ENCODE results near the gene NUDCD3.

Gene NUDCD3

GRCh38 chr7:44372560-44373417, 117.7 kb downstream of the NUDCD3 start:
- intact Hi-C loops (cut with DNase I; ENCODE audit: low total_unique reads) = no loop called here
- no peak for DNase-seq

DNA sequence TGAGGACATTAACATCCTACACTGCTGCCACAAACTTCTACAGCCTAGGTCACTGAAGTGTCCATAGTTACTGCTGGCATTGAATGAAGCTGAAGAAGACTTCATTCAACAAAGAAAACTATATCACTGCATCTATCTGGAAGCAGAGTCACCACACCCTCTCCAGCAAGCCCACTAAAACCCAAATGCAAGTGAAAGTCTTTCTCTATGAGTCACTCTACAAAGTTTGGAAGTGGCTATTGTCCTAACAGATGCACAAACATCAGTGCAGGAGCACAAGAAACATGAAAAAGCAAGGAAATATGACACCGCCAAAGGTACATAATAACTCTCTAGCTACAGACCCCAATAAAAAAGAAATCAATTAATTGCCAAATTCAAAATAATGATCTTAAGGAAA, 121.6 kb downstream of the NUDCD3 start:
- no peak overlapping the region for H3K4me3 ChIP-seq
- intact Hi-C loops (cut with DNase I; ENCODE audit: low total_unique reads) = no loop called here
- no peaks in the 10 kb centered on the region for H3K4me1 ChIP-seq
- no peaks in the 10 kb centered on the region for H3K36me3 ChIP-seq
- no peak overlapping the region for H3K27ac ChIP-seq
- no peak for TF ChIP-seq CTCF (IDR thresholded peaks at IDR 0.05)
- H3K27me3 ChIP-seq = peaks cover 0 to 11% of the 10 kb centered on the region in 2 donors
- peaks cover 0 to 5% (median 0%) of the 10 kb centered on the region in 3 donors for H3K9me3 ChIP-seq
- DNase-seq = no peak

More at GRCh38 chr7:44372560-44373417, 117.7 kb downstream of the NUDCD3 start:
- TF ChIP-seq CTCF (IDR thresholded peaks at IDR 0.05) = no peak
- peaks cover 0 to 24% of the 10 kb centered on the region in 2 donors for H3K27me3 ChIP-seq
- H3K9me3 ChIP-seq = peaks cover 0 to 5% (median 0%) of the 10 kb centered on the region in 3 donors
- no peaks in the 10 kb centered on the region for H3K4me1 ChIP-seq
- H3K4me3 ChIP-seq = no peak overlapping the region
- no peaks in the 10 kb centered on the region for H3K36me3 ChIP-seq
- H3K27ac ChIP-seq = no peak overlapping the region

- Histone ChIP-seq H3K4me3 (no peak overlapping the region), H3K4me1 (no peaks in the 10 kb centered on the region), H3K27ac (no peak overlapping the region), H3K9me3 (peaks cover 0 to 5% (median 0%) of the 10 kb centered on the region in 3 donors), H3K36me3 (no peaks in the 10 kb centered on the region), H3K27me3 (peaks cover 0 to 10% of the 10 kb centered on the region in 2 donors)
- TF ChIP-seq CTCF (IDR thresholded peaks at IDR 0.05) = no peak
- no peak for DNase-seq
- intact Hi-C loops (cut with DNase I; ENCODE audit: low total_unique reads) = no loop called here
Measured at GRCh38 chr7:44368455-44368854, 122.0 kb downstream of the NUDCD3 start.

DNA sequence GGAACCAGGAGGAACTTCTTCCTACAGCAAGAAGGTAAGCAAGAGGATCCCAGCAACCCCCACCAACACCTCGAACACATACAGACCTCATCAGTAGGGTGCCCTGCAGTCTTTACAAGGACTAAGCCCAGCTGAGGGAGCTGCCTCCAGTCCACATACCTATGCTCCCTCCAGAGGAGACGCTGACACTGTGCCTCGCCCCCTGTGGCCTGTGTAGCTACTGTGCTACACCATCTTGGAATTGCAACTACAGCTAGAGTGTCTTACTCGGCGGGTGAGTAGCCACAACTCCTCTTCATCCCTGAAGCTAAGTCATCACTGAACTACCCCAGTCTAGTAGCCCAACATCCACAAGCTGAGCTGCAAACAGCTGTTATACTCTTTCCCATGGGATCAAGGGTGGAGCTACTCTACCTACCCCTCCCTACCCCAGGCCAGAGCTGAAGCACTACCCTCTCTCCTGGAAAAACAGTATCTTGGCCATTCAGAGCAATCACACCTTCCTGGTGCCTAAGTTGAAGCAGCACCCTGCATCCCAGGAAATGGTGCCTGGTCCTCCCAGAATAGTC, 122.9 kb downstream of the NUDCD3 start:
- intact Hi-C loops (cut with DNase I; ENCODE audit: low total_unique reads) = no loop called here
- Histone ChIP-seq H3K36me3 (no peaks in the 10 kb centered on the region), H3K27ac (no peak overlapping the region), H3K9me3 (peaks cover 0 to 5% (median 0%) of the 10 kb centered on the region in 3 donors), H3K4me3 (no peak overlapping the region), H3K4me1 (no peaks in the 10 kb centered on the region), H3K27me3 (peaks cover 0 to 10% of the 10 kb centered on the region in 2 donors)
- no peak for TF ChIP-seq CTCF (IDR thresholded peaks at IDR 0.05)
- DNase-seq = no peak

DNA sequence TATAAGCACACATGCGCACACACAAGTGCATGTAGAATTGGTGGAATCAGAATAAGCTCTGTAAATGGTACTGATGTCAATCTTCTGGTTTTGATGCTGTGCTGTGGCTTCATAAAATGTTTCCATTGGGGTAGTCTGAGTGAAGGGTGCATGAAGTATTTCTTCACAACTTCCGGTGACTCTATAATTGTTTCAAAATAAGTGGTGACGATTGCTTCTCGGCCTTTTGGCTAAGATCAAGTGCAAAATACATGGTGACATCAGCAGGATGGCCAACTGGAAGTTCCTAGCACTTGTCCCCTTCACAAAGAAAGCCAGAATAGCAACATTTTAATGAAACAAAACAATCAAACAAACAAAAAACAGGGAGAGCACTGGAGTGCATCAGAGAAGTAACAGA, 123.5 kb downstream of the NUDCD3 start:
- peaks cover 0 to 10% of the 10 kb centered on the region in 2 donors for H3K27me3 ChIP-seq
- no peak for TF ChIP-seq CTCF (IDR thresholded peaks at IDR 0.05)
- no peak for DNase-seq
- H3K36me3 ChIP-seq = no peaks in the 10 kb centered on the region
- peaks cover 0 to 5% (median 0%) of the 10 kb centered on the region in 3 donors for H3K9me3 ChIP-seq
- no peak overlapping the region for H3K27ac ChIP-seq
- H3K4me1 ChIP-seq = no peaks in the 10 kb centered on the region
- intact Hi-C loops (cut with DNase I; ENCODE audit: low total_unique reads) = no loop called here
- no peak overlapping the region for H3K4me3 ChIP-seq

All from tibial artery (tissue), 4 donors.